AG09319 (cell line): ENCODE results near the gene MAP3K20.

Experiments
- DNase-seq: peaks from one replicate; pipeline ENCODE4 v3.0.0-alpha.2; 2010; ENCODE audit warnings: low read depth; ENCODE audit errors: extremely low read depth
- CTCF ChIP-seq: IDR thresholded peaks from 2 replicates; pipeline ENCODE4 v1.5.1; 2011; ENCODE audit warnings: low read depth, mild to moderate bottlenecking, inconsistent platforms, low read length, moderate library complexity

MAP3K20 gene

GRCh38 chr2:173221132-173221695, 145.6 kb downstream of the MAP3K20 start:
- TF ChIP-seq CTCF: no peak
- DNase-seq: no peak

GRCh38 chr2:173221937-173222594, 146.4 kb downstream of the MAP3K20 start:
- TF ChIP-seq CTCF: no peak
- no peak for DNase-seq

- DNase-seq: no peak
- no peak for TF ChIP-seq CTCF
Measured at GRCh38 chr2:173223871-173224270, 148.2 kb downstream of the MAP3K20 start.

GRCh38 chr2:173226899-173227698, 151.5 kb downstream of the MAP3K20 start:
- no peak for TF ChIP-seq CTCF
- DNase-seq: no peak

GRCh38 chr2:173229086-173229485, 153.4 kb downstream of the MAP3K20 start:
- no peak for DNase-seq
- TF ChIP-seq CTCF: no peak

GRCh38 chr2:173230181-173230580, 154.5 kb downstream of the MAP3K20 start:
- no peak for DNase-seq
- TF ChIP-seq CTCF: no peak

- DNase-seq: no peak
- TF ChIP-seq CTCF: no peak
Measured at GRCh38 chr2:173231042-173231441, 155.4 kb downstream of the MAP3K20 start.
